ENCODE data around the gene PGD. TPM values are rescaled to one million over a fixed set of nuclear protein-coding genes. Genes with fewer than 3 reads are reported as not detected.
"Not testable (repeated sequence)": the region's sequence is repeated elsewhere in the genome, so short reads cannot be mapped to it uniquely, and the experiment has no call there.

Gene PGD
- total RNA-seq, 2 experiments from 2014 or later: 88.3 to 91.8 TPM

DNA sequence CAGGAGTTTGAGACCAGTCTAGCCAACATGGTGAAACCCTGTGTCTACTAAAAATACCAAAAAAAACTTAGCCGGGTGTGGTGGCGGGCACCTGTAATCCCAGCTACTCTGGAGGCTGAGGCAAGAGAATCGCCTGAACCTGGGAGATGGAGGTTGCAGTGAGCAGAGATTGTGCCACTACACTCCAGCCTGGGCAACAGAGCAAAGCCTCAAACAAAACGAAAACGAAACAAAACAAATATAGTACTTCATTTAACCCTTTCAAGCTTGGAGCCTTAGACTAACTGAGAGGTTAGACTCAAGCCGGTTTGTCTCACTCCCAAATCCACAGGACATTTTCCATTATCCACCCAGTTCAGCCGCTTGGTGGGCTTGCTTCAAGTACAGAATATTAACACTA lies 58.6 kb downstream of the PGD start:
- POLR2A ChIA-PET; H3K9me3 Mint-ChIP-seq (ENCODE audit: insufficient read depth); H3K27ac Mint-ChIP-seq; ATAC-seq; H3K27me3 Mint-ChIP-seq (ENCODE audit: low read depth); DNase-seq; H3K4me3 Mint-ChIP-seq: not testable (repeated sequence)
- H3K36me3 Mint-ChIP-seq (ENCODE audit: low read depth): peaks cover 40% of the 10 kb centered on the region
- CTCF ChIA-PET: interaction anchor here (1.5 kb wide), 1 partner anchor 38 kb away, joined by 10 read pairs; no protein-coding TSS in a partner anchor
- peaks cover 12% of the 10 kb centered on the region for H3K4me1 Mint-ChIP-seq (ENCODE audit: low read depth)

DNA sequence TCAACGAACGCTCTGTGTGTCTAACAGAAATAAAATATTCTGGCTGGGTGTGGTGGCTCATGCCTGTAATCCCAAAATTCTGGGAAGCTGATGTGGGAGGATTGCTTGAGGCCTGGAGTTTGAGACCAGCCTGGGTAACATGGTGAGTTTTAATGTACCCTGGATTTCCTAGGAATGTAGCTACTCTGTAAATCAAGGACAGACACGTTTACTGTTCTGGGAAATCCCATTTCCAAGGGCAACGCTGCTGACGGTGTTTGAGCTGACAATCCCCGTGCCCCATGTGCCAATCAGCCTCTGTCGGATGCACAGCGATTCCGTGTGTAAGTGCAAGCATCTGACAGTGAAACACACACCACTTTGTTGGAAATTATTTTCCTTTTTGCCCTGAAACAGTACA lies 59.0 kb downstream of the PGD start:
- CTCF ChIA-PET: interaction anchor here (2.3 kb wide), 1 partner anchor 37 kb away, joined by 8 read pairs; no protein-coding TSS in a partner anchor

DNA sequence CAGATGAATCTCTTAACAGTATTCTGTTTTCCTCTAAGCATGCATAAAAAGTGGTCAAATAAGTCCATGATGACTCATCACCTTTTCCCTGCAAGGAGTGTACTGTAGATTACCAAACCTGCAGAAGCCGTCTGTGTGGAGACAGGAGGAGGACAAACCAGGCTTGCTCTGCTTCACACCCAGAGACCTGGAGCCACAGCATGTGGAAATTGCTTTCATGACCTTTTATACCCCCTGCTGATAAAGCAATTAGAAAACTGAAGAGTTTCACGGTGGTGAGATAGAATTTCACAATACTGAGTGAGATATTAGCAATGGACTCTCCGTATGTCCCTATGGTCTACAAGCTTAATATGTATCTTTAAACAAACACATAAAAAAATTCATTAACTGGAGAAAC lies 60.3 kb downstream of the PGD start:
- Mint-ChIP-seq H3K36me3 (ENCODE audit: low read depth) (peaks cover 51% of the 10 kb centered on the region), H3K27ac (peak overlapping the region; percentile 65), H3K27me3 (ENCODE audit: low read depth) (no peaks in the 10 kb centered on the region), H3K9me3 (ENCODE audit: insufficient read depth) (no peaks in the 10 kb centered on the region), H3K4me1 (ENCODE audit: low read depth) (peaks cover 12% of the 10 kb centered on the region), H3K4me3 (no peak overlapping the region)
- CTCF ChIA-PET: interaction anchor here (0.9 to 2.3 kb wide), 3 partner anchors 17 to 35 kb away, joined by 3 to 8 read pairs (median 3); no protein-coding TSS in a partner anchor
- no peak for ATAC-seq
- POLR2A ChIA-PET: no interaction called here
- DNase-seq: no peak

More for the DNA sequence above, 59.0 kb downstream of the PGD start:
- H3K4me1 Mint-ChIP-seq (ENCODE audit: low read depth): peaks cover 12% of the 10 kb centered on the region
- no peak for ATAC-seq
- H3K4me3 Mint-ChIP-seq: no peak overlapping the region
- no peak overlapping the region for H3K27ac Mint-ChIP-seq
- POLR2A ChIA-PET: no interaction called here
- H3K9me3 Mint-ChIP-seq (ENCODE audit: insufficient read depth): no peaks in the 10 kb centered on the region
- no peak for DNase-seq
- H3K27me3 Mint-ChIP-seq (ENCODE audit: low read depth): no peaks in the 10 kb centered on the region
- peaks cover 44% of the 10 kb centered on the region for H3K36me3 Mint-ChIP-seq (ENCODE audit: low read depth)

DNA sequence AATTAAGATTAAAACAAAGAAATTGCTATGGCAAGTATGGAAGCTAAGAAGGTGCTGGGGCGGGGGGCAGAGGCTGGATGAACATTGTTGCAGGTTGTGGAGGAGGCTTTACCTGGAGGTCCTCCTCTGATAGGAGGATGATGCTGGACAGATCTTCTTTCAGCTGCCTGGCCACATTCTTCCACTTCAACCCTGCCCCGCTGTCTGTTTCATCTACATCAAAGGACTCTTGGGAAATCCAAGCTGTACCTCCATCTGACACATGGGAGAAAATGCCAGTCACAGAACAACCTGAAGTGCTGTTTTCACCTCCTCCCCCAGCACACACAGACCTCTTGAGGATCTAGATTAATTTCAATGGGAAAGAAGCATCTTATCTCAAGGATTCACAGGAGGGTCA lies 68.2 kb downstream of the PGD start:
- ChIA-PET CTCF (interaction anchor here (0.6 to 1.5 kb wide), 2 partner anchors 27 to 897 kb away, joined by 3 to 4 read pairs; no protein-coding TSS in a partner anchor), POLR2A (no interaction called here)
- ATAC-seq: no peak
- H3K27ac Mint-ChIP-seq: no peak overlapping the region
- DNase-seq: no peak
- H3K4me3 Mint-ChIP-seq: no peak overlapping the region
- no peaks in the 10 kb centered on the region for H3K27me3 Mint-ChIP-seq (ENCODE audit: low read depth)
- H3K9me3 Mint-ChIP-seq (ENCODE audit: insufficient read depth): no peaks in the 10 kb centered on the region
- H3K36me3 Mint-ChIP-seq (ENCODE audit: low read depth): peaks cover 37% of the 10 kb centered on the region
- peaks cover 9% of the 10 kb centered on the region for H3K4me1 Mint-ChIP-seq (ENCODE audit: low read depth)

DNA sequence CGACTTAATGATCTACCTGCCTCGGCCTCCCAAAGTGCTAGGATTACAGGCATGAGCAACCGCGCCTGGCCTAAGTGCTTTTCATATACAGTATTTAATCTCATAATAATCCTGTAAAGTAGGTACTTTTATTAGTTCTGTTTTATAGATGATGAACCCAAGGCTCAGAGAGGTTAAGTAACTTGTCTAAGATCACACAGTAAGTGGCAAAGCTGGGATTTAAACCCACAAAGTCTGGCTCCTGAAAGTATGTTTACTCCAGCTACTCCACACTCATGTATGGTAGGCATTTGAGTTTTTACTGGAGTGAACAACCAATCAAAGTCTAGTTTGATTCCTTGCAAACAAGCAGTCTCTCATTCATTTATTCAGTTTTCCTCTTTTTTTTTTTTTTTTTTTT lies 71.2 kb downstream of the PGD start:
- ATAC-seq (no peak), DNase-seq (no peak)
- Mint-ChIP-seq H3K4me3 (no peak overlapping the region), H3K9me3 (ENCODE audit: insufficient read depth) (no peaks in the 10 kb centered on the region), H3K36me3 (ENCODE audit: low read depth) (peaks cover 17% of the 10 kb centered on the region), H3K4me1 (ENCODE audit: low read depth) (peaks cover 31% of the 10 kb centered on the region), H3K27me3 (ENCODE audit: low read depth) (no peaks in the 10 kb centered on the region), H3K27ac (no peak overlapping the region)
- ChIA-PET POLR2A (no interaction called here), CTCF (no interaction called here)

Other genes with a start within 250 kb of the PGD start
- gene KIF1B, start 188.5 kb upstream of the PGD start, total RNA-seq: 1 to 10 TPM; 9.2 to 9.6 TPM
- 10 to 100 TPM; 18.3 to 21.9 TPM for gene CENPS, start 31.4 kb downstream of the PGD start, total RNA-seq
- under 1 TPM in 1 of 2 experiments, not detected in 1; 0.95 TPM for gene CORT, start 51.0 kb downstream of the PGD start, total RNA-seq
- 10 to 100 TPM; 38.7 to 39.5 TPM for gene DFFA, start 73.5 kb downstream of the PGD start, total RNA-seq
- 10 to 100 TPM; 17.7 to 19.1 TPM for gene PEX14, start 75.9 kb downstream of the PGD start, total RNA-seq

All from activated CD8-positive, alpha-beta T cell treated with anti-CD3 and anti-CD28 coated beads, Interleukin-2, amount 10 ng/mL, durations not matched to agents 7 days and 5 days (primary cell).